A549 (cell line): ENCODE results near the gene BCL2L1. TPM values are rescaled to one million over a fixed set of nuclear protein-coding genes. Genes with fewer than 3 reads are reported as not detected.

Experiments
- ATAC-seq, 2 experiments: fragments of 200-7000 bp in 1 of 2; fragments of >200 bp in 1 of 2; cut with Nextera tagmentation in 1 of 2; cut with Tn5 transposase in 1 of 2; 3 replicates each; pipeline versions ENCODE4 v1.8.0 to v1.9.1; 2018 to 2020; ENCODE audit warnings: mild to moderate bottlenecking in 1 of 2, moderate library complexity in 1 of 2
- CTCF ChIA-PET: fragments of 300-600 bp; sonication (Branson Sonifier 250); formaldehyde crosslinking; extraction: SDS; loops from one replicate; lab custom pipeline; 2021; ENCODE audit warnings: antibody characterized with exemption, inconsistent platforms; lab: Yijun Ruan, JAX
- POLR2A ChIA-PET: fragments of 350-600 bp; formaldehyde crosslinking; extraction: SDS; loops from one replicate; lab custom pipeline; 2021; ENCODE audit warnings: antibody characterized with exemption, inconsistent platforms; lab: Yijun Ruan, JAX
- DNase-seq, 2 experiments: peaks; one replicate each; pipeline versions ENCODE4 v3.0.0 to v3.0.0-alpha.2; 2011 to 2016; ENCODE audit warnings: low read depth in 1 of 2, low spot score in 1 of 2
- FAIRE-seq: peaks from 2 replicates; lab custom pipeline; 2011; peaks lifted over from hg19 to GRCh38; lab: Jason Lieb, UNC
- H3K27ac ChIP-seq, 2 experiments: fragments of >200 bp; sonication (Bioruptor Twin); formaldehyde crosslinking; 3 replicates each; pipeline ENCODE4 v1.5.1; 2016 to 2017
- H3K4me1 ChIP-seq: fragments of >200 bp; sonication (Bioruptor Twin); formaldehyde crosslinking; 3 replicates; pipeline ENCODE4 v1.6.1; 2016
- H3K4me2 ChIP-seq: fragments of >200 bp; sonication (Bioruptor Twin); formaldehyde crosslinking; 3 replicates; pipeline ENCODE4 v1.6.1; 2016
- H3K4me3 ChIP-seq: fragments of >200 bp; sonication (Bioruptor Twin); formaldehyde crosslinking; 3 replicates; pipeline ENCODE4 v1.5.1; 2016
- H3K9me3 ChIP-seq: fragments of >200 bp; sonication (Bioruptor Twin); formaldehyde crosslinking; 3 replicates; pipeline ENCODE4 v1.6.1; 2016
- CBX2 ChIP-seq: fragments of 200-600 bp; sonication (generic); IDR thresholded peaks from 2 replicates; pipeline ENCODE4 v1.6.1; 2016; ENCODE audit warnings: low read depth, mild to moderate bottlenecking, borderline replicate concordance
- CBX8 ChIP-seq: fragments of 200-600 bp; sonication (generic); IDR thresholded peaks from 2 replicates; pipeline ENCODE4 v1.6.1; 2016
- CTCF ChIP-seq: fragments of >200 bp; sonication (Bioruptor Twin); formaldehyde crosslinking; IDR thresholded peaks from 3 replicates; pipeline ENCODE4 v1.5.1; 2016
- ESRRA ChIP-seq: fragments of 150-350 bp; IDR thresholded peaks from 2 replicates; pipeline ENCODE4 v1.6.1; 2014; ENCODE audit warnings: mild to moderate bottlenecking, low read length, borderline replicate concordance
- FOSL2 ChIP-seq, 2 experiments: fragments of 450-650 bp in 1 of 2; fragments of >200 bp in 1 of 2; sonication (Bioruptor Twin) in 1 of 2; formaldehyde crosslinking; IDR thresholded peaks; 2 replicates each; pipeline versions ENCODE4 v1.5.0 to v1.6.1; 2016 to 2020; ENCODE audit warnings: mild to moderate bottlenecking in 1 of 2, moderate library complexity in 1 of 2
- FOXS1 ChIP-seq: fragments of 250-450 bp; sonication (Bioruptor Pico); IDR thresholded peaks from 2 replicates; pipeline ENCODE4 v1.5.0; 2020; ENCODE audit warnings: mild to moderate bottlenecking, moderate library complexity
- GATA3 ChIP-seq: IDR thresholded peaks from 2 replicates; pipeline ENCODE4 v1.6.1; 2012; ENCODE audit warnings: borderline replicate concordance
- HEYL ChIP-seq: fragments of 250-450 bp; sonication (Bioruptor Pico); IDR thresholded peaks from 2 replicates; pipeline ENCODE4 v1.8.0; 2021; ENCODE audit warnings: mild to moderate bottlenecking, moderate library complexity
- HOXA7 ChIP-seq: fragments of 250-450 bp; sonication (Bioruptor Pico); IDR thresholded peaks from 2 replicates; pipeline ENCODE4 v1.5.0; 2020; ENCODE audit warnings: mild to moderate bottlenecking, moderate library complexity
- JUN ChIP-seq, 2 experiments: fragments of >200 bp; sonication (Bioruptor Twin); formaldehyde crosslinking; IDR thresholded peaks; 2 replicates in 1 of 2; 3 replicates in 1 of 2; pipeline ENCODE4 v1.6.1; 2016 to 2017
- MAZ ChIP-seq: fragments of 150-350 bp; IDR thresholded peaks from 2 replicates; pipeline ENCODE4 v1.6.1; 2014; ENCODE audit warnings: antibody characterized with exemption, low read depth, low read length, borderline replicate concordance
- NR3C1 ChIP-seq: fragments of >200 bp; sonication (Bioruptor Twin); formaldehyde crosslinking; IDR thresholded peaks from 3 replicates; pipeline ENCODE4 v1.6.1; 2017
- PBX3 ChIP-seq: IDR thresholded peaks from 2 replicates; pipeline ENCODE4 v1.6.1; 2012
- POLR2AphosphoS2 ChIP-seq: conservative IDR thresholded peaks from 2 replicates; pipeline ENCODE4 v1.6.1; 2012; ENCODE audit warnings: low read length, improper control_type of control experiment, inconsistent platforms
- RCOR1 ChIP-seq: fragments of 150-350 bp; IDR thresholded peaks from 2 replicates; pipeline ENCODE4 v1.6.1; 2014; ENCODE audit warnings: antibody characterized with exemption, low read length, low read depth
- RNF2 ChIP-seq: fragments of 200-600 bp; sonication (generic); IDR thresholded peaks from 2 replicates; pipeline ENCODE4 v1.6.1; 2016; ENCODE audit warnings: low read depth, mild to moderate bottlenecking, antibody characterized with exemption, moderate library complexity, borderline replicate concordance
- ZFP36 ChIP-seq: fragments of 450-650 bp; IDR thresholded peaks from 2 replicates; pipeline ENCODE4 v1.6.1; 2014; ENCODE audit warnings: borderline replicate concordance; ENCODE audit not compliant: partially characterized antibody
- WGBS: methylation state at CpG from one replicate; pipeline ENCODE4 v1.1.6; 2017; ENCODE audit errors: missing lambda C conversion rate; 5-methylcytosine and 5-hydroxymethylcytosine counted together
- polyA plus RNA-seq, 4 experiments: library from polyadenylated mRNA; depleted of rRNA in 3 of 4; stranded (reverse); fragments of >200 nt; fragmentation: RNase III in 1 of 4; extraction: RNeasy Plus Mini Kit Qiagen cat#74134 plus additional on column Dnase treatment in 1 of 4; gene quantifications; 2 replicates in 3 of 4; 3 replicates in 1 of 4; pipeline ENCODE4 v1.2.3, GENCODE V29; 2011 to 2017
- TF ChIP-seq, protein P1 (sequence below): fragments of 200-600 bp; sonication (generic); IDR thresholded peaks from 2 replicates; pipeline ENCODE4 v1.6.1; 2016; ENCODE audit warnings: antibody characterized with exemption, mild to moderate bottlenecking, moderate library complexity

The BCL2L1 gene
- polyA plus RNA-seq, 2 of the 4 experiments (the other 2 are of a cell fraction) = 154 to 178 TPM

- Histone ChIP-seq H3K4me1 (peaks cover 33% of the 10 kb centered on the region; the same call in 2 of the 3 replicates), H3K9me3 (no peaks in the 10 kb centered on the region), H3K27ac (no peak overlapping the region), H3K4me2 (peak overlapping the region; percentile 1; the same call in 1 of the 3 replicates), H3K4me3 (no peak overlapping the region)
- no peak for FAIRE-seq
- no peak for TF ChIP-seq RCOR1
- TF ChIP-seq MAZ = no peak
- no peak for TF ChIP-seq RNF2
- TF ChIP-seq NR3C1 = no peak
- TF ChIP-seq, protein P1, sequence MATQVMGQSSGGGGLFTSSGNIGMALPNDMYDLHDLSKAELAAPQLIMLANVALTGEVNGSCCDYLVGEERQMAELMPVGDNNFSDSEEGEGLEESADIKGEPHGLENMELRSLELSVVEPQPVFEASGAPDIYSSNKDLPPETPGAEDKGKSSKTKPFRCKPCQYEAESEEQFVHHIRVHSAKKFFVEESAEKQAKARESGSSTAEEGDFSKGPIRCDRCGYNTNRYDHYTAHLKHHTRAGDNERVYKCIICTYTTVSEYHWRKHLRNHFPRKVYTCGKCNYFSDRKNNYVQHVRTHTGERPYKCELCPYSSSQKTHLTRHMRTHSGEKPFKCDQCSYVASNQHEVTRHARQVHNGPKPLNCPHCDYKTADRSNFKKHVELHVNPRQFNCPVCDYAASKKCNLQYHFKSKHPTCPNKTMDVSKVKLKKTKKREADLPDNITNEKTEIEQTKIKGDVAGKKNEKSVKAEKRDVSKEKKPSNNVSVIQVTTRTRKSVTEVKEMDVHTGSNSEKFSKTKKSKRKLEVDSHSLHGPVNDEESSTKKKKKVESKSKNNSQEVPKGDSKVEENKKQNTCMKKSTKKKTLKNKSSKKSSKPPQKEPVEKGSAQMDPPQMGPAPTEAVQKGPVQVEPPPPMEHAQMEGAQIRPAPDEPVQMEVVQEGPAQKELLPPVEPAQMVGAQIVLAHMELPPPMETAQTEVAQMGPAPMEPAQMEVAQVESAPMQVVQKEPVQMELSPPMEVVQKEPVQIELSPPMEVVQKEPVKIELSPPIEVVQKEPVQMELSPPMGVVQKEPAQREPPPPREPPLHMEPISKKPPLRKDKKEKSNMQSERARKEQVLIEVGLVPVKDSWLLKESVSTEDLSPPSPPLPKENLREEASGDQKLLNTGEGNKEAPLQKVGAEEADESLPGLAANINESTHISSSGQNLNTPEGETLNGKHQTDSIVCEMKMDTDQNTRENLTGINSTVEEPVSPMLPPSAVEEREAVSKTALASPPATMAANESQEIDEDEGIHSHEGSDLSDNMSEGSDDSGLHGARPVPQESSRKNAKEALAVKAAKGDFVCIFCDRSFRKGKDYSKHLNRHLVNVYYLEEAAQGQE = no peak
- no peak for ATAC-seq
- POLR2A ChIA-PET = no interaction called here
- CTCF ChIA-PET = interaction anchor here (0.8 to 1.8 kb wide), 3 partner anchors 10 to 112 kb away, joined by 3 to 6 read pairs (median 4); no protein-coding TSS in a partner anchor
- 38% methylated on average over 1 of the region's 1 CpG for WGBS
- DNase-seq = no peak
These were observed 23.6 kb upstream of the BCL2L1 start for GRCh38 chr20:31746068-31746878.

DNA sequence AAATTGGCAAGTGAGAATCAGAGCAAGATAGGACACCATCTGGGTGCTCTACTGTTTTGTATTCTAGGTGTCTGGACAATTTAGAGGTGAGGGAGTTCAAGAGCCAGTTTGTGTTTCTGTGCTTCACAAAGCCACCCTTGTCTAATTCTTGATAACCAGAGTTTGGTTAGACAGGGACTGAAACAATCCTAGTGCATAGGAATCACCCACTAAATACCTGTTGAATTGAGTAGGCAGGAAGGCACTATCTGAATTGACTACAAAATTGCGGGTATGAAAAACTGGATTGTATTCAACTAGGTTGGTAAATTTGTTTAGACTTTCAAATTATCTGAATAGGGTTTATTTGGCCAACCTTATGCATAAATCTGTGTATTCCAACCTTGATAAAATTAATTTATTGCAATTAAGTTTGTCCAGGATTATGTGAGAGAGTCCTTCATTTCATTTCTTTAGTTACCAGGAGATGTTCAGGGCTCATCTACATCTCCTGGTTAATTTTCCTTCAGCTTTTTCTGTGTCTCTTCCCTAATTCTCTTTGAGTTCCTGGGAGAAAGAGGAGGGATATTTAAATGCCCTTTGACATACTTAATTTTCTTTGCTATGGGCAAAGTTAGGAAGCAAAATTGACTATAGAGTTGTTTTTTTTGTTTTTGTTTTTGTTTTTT is 18.1 kb upstream of the BCL2L1 start:
- ChIA-PET POLR2A (no interaction called here), CTCF (interaction anchor here (0.7 to 1.3 kb wide), 3 partner anchors 13 to 106 kb away, joined by 3 to 5 read pairs (median 3); no protein-coding TSS in a partner anchor)
- peak overlapping the region; percentile 84 to 87 for H3K27ac ChIP-seq
- H3K4me3 ChIP-seq = peak overlapping the region; percentile 57
- ATAC-seq (no peak), DNase-seq (no peak), FAIRE-seq (no peak)
- 30% methylated on average over 1 of the region's 1 CpG for WGBS
- H3K4me1 ChIP-seq = peaks cover 33% of the 10 kb centered on the region
- no peaks in the 10 kb centered on the region for H3K9me3 ChIP-seq
- TF ChIP-seq CBX2 (no peak), PBX3 (no peak), CBX8 (no peak), RNF2 (no peak), FOXS1 (CRISPR knock-in tag) (no peak), ZFP36 (no peak), HOXA7 (CRISPR knock-in tag) (no peak), FOSL2 (IDR thresholded peaks at IDR 0.05) (no peak), FOSL2 (CRISPR knock-in tag; IDR thresholded peaks at IDR 0.05) (no peak), GATA3 (no peak), NR3C1 (no peak), POLR2AphosphoS2 (no peak), JUN (IDR thresholded peaks at IDR 0.05) (no peak), CTCF (no peak), ESRRA (no peak), HEYL (CRISPR knock-in tag) (no peak)
- peak overlapping the region; percentile 89 for H3K4me2 ChIP-seq
